AG04450 (cell line): ENCODE data around the gene ICAM2. TPM values are rescaled to one million over a fixed set of nuclear protein-coding genes. Genes with fewer than 3 reads are reported as not detected.

Source experiments
- CTCF ChIA-PET: fragments of 300-600, 350-600 bp; formaldehyde crosslinking; extraction: SDS; loops from one replicate; lab custom pipeline; 2022; ENCODE audit warnings: antibody characterized with exemption, inconsistent platforms; lab: Charles Lee
- POLR2A ChIA-PET: fragments of 350-600 bp; formaldehyde crosslinking; extraction: SDS; loops from one replicate; lab custom pipeline; 2021; ENCODE audit warnings: antibody characterized with exemption, inconsistent platforms; lab: Yijun Ruan, JAX
- DNase-seq: peaks from one replicate; pipeline ENCODE4 v3.0.0-alpha.2; 2011; ENCODE audit warnings: low read depth, low spot score
- H3K27ac ChIP-seq: one replicate; pipeline ENCODE4 v1.5.1; 2012; ENCODE audit warnings: low read depth, low read length, control low read depth
- H3K27me3 ChIP-seq: one replicate; pipeline ENCODE4 v1.6.0; 2012; ENCODE audit warnings: low read length; ENCODE audit not compliant: control insufficient read depth, insufficient read depth
- H3K4me3 ChIP-seq: 2 replicates; pipeline ENCODE4 v1.5.1; 2011; ENCODE audit warnings: mild to moderate bottlenecking, low read depth, low read length, control low read depth
- H3K9me3 ChIP-seq: 2 replicates; pipeline ENCODE4 v1.5.1; 2012; ENCODE audit warnings: low read length; ENCODE audit not compliant: control insufficient read depth, insufficient read depth
- polyA plus RNA-seq: library from polyadenylated mRNA; depleted of rRNA; stranded (reverse); fragments of >200 nt; gene quantifications from 2 replicates; pipeline ENCODE4 v1.2.3, GENCODE V29; 2011
- TF ChIP-seq, protein P1 (sequence below): IDR thresholded peaks from 2 replicates; pipeline ENCODE4 v1.5.1; 2011; ENCODE audit warnings: low read depth, low read length, control low read depth, inconsistent platforms

ICAM2 gene
- polyA plus RNA-seq, 1 experiment = 0.16 TPM

DNA sequence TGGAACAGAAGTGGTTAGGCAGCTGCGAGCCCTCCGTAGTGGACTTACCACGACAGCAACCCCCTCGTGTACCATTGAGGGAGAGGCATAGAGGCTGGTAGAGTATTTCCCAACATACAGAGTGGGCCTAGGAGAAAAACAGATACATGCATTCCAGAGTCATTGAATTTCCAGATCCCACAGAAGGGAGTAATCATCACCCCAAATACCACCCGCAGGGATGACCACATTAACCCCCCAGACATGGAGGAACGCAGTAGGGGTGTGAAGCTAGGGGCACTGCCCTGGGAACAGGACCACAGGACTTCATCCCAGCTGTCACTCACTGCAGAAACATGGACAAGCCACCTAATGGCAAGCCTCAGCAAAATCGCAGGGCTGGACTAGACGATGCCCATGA is 44.7 kb upstream of the ICAM2 start:
- TF ChIP-seq, protein P1, sequence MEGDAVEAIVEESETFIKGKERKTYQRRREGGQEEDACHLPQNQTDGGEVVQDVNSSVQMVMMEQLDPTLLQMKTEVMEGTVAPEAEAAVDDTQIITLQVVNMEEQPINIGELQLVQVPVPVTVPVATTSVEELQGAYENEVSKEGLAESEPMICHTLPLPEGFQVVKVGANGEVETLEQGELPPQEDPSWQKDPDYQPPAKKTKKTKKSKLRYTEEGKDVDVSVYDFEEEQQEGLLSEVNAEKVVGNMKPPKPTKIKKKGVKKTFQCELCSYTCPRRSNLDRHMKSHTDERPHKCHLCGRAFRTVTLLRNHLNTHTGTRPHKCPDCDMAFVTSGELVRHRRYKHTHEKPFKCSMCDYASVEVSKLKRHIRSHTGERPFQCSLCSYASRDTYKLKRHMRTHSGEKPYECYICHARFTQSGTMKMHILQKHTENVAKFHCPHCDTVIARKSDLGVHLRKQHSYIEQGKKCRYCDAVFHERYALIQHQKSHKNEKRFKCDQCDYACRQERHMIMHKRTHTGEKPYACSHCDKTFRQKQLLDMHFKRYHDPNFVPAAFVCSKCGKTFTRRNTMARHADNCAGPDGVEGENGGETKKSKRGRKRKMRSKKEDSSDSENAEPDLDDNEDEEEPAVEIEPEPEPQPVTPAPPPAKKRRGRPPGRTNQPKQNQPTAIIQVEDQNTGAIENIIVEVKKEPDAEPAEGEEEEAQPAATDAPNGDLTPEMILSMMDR = no peak
- Histone ChIP-seq H3K4me3 (no peak overlapping the region), H3K27me3 (no peaks in the 10 kb centered on the region), H3K27ac (no peak overlapping the region), H3K9me3 (peaks cover 12% of the 10 kb centered on the region)
- ChIA-PET CTCF (interaction anchor here (8.4 kb wide), 1 partner anchor 67 kb away, joined by 92 read pairs; the partner anchor contains the start of gene ERN1), POLR2A (no interaction called here)
- DNase-seq = no peak

GRCh38 chr17:64064331-64064730 is 43.9 kb upstream of the ICAM2 start:
- ChIA-PET CTCF (interaction anchor here (0.6 to 8.4 kb wide), 9 partner anchors 10 to 225 kb away, joined by 3 to 92 read pairs (median 4); partner anchors contain the start of gene ERN1), POLR2A (interaction anchor here (1.2 kb wide), 1 partner anchor 65 kb away, joined by 4 read pairs; no protein-coding TSS in a partner anchor)
- peaks cover 4% of the 10 kb centered on the region for H3K9me3 ChIP-seq
- H3K27ac ChIP-seq = no peak overlapping the region
- H3K27me3 ChIP-seq = no peaks in the 10 kb centered on the region
- DNase-seq = no peak
- H3K4me3 ChIP-seq = no peak overlapping the region
- TF ChIP-seq, protein P1 = no peak

DNA sequence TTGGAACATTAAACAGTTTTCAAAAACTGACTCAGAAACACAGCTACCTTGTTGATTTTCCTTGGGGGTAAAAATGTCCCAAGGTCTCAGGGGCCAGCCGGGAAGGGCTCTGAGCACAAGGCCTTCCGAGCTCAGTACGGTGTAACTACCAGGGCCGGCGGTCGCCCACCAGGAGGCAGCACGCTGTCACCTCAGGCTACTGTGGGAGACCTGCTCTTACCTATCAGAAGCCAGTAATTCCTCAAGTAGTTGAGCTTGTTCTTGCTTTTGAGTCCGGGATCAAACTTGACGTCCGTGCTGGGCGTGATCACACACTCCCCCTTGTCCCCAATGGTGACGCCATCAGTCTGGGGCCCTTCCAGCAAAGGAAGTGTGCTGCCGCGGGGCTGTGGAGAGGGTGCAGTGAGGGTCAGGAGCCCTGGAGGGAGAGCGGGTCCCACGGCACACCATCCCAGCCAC is 43.4 kb upstream of the ICAM2 start:
- H3K9me3 ChIP-seq = peaks cover 3% of the 10 kb centered on the region; the same call in 1 of the 2 replicates
- no peak for DNase-seq
- POLR2A ChIA-PET = interaction anchor here (1.2 kb wide), 1 partner anchor 65 kb away, joined by 4 read pairs; no protein-coding TSS in a partner anchor

GRCh38 chr17:64063088-64063487 is 42.7 kb upstream of the ICAM2 start:
- CTCF ChIA-PET = interaction anchor here (1.1 to 8.4 kb wide), 6 partner anchors 12 to 218 kb away, joined by 3 to 92 read pairs (median 6); partner anchors contain the start of gene ERN1
- H3K27ac ChIP-seq = no peak overlapping the region
- DNase-seq = no peak
- POLR2A ChIA-PET = interaction anchor here (1.2 kb wide), 1 partner anchor 66 kb away, joined by 4 read pairs; no protein-coding TSS in a partner anchor
- H3K4me3 ChIP-seq = no peak overlapping the region
- TF ChIP-seq, protein P1 = no peak
- H3K27me3 ChIP-seq = no peaks in the 10 kb centered on the region
- no peaks in the 10 kb centered on the region for H3K9me3 ChIP-seq

More for the DNA sequence above, 43.4 kb upstream of the ICAM2 start:
- TF ChIP-seq, protein P1 = peak; percentile 46; the same call in 1 of the 2 replicates
- CTCF ChIA-PET = interaction anchor here (0.6 to 8.4 kb wide), 9 partner anchors 11 to 226 kb away, joined by 3 to 92 read pairs (median 4); partner anchors contain the start of gene ERN1
- Histone ChIP-seq H3K27ac (no peak overlapping the region), H3K4me3 (no peak overlapping the region), H3K27me3 (no peaks in the 10 kb centered on the region)

DNA sequence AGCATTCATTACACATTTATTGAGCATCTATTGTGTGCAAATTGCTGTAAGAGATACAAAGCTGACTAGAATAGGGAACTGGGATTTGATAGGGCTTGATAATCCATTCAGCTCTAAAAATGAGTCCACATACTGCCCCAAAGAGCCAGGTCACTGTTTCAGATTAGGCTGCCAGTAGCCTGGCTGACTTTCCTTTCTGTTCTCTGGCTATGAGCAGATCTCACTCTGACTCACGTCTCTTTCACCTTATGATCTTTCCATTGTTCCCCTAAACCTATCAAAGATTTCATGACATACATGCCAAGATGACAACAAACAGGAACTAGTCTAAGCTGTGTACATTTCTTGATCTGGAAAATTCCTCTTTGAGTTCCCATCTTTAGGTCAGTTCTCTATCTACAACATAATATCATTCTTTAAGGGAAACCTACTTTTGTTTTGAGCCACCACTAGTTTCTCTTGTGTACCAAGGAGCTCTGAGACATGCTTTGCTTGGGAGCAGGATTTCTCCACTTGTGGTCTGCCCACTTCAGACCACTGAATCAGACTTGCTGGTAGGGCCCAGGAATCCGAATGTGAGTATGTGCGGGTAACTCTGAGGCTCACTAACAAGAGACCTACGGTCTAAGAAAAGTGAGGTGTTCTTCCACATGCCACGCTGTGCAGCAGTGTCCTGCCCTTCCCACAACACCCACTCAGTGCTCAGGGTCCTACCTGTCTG is 40.9 kb upstream of the ICAM2 start:
- CTCF ChIA-PET = interaction anchor here (0.5 to 8.4 kb wide), 3 partner anchors 32 to 178 kb away, joined by 3 to 92 read pairs (median 7); partner anchors contain the start of gene ERN1
- POLR2A ChIA-PET = no interaction called here
- DNase-seq = no peak

More for the DNA sequence above, 40.9 kb upstream of the ICAM2 start:
- H3K27ac ChIP-seq = no peak overlapping the region
- no peak overlapping the region for H3K4me3 ChIP-seq
- TF ChIP-seq, protein P1 = no peak
- no peaks in the 10 kb centered on the region for H3K27me3 ChIP-seq
- H3K9me3 ChIP-seq = no peaks in the 10 kb centered on the region
